ENCODE measurements around the gene EXOSC2. TPM values are rescaled to one million over a fixed set of nuclear protein-coding genes. Genes with fewer than 3 reads are reported as not detected.

EXOSC2 gene
- total and polyA plus RNA-seq, 2 of the 8 experiments (the other 6 are each of a cell fraction or from before 2014, with no cell fraction given), result 47.8 to 93.6 TPM

- Histone ChIP-seq H3K9ac (replicated peaks in 1 of 4; ENCODE audit: extremely low read depth in 1 of 4, low read depth in 3 of 4, low read length in 3 of 4) (no peak overlapping the region), H3K36me3 (ENCODE audit: control insufficient read depth in 2 of 4, insufficient read depth in 4 of 4, low read length in 3 of 4) (no peaks in the 10 kb centered on the region; a peak in 1 of 8 replicates), H3K4me3 (ENCODE audit: extremely low read depth in 1 of 4, insufficient read depth in 2 of 4, low read depth in 3 of 4, low read length in 4 of 4) (no peak overlapping the region), H3K79me1 (ENCODE audit: low read depth, low read length) (peaks cover 9% of the 10 kb centered on the region), H3K23me2 (ENCODE audit: low read depth, low read length) (peaks cover 2% of the 10 kb centered on the region), H3K4ac (replicated peaks; ENCODE audit: insufficient read length, low read depth, low read length) (no peak overlapping the region), H4K91ac (replicated peaks; ENCODE audit: insufficient read length, low read length) (no peak overlapping the region), H3K79me2 (ENCODE audit: control insufficient read depth in 1 of 2, insufficient read depth in 2 of 2, low read length in 2 of 2) (peaks cover 0 to 84% of the 10 kb centered on the region in 2 experiments; a peak in 3 of 4 replicates), H2BK15ac (ENCODE audit: low read length) (no peak overlapping the region), H3K18ac (ENCODE audit: extremely low read depth, low read length) (no peak overlapping the region), H3K56ac (replicated peaks; ENCODE audit: insufficient read length, low read depth, low read length) (no peak overlapping the region), H4K20me1 (replicated peaks in 1 of 2; ENCODE audit: control insufficient read depth in 1 of 2, insufficient read depth in 2 of 2, low read length in 2 of 2) (peaks cover 0 to 20% of the 10 kb centered on the region in 2 experiments), H4K5ac (ENCODE audit: insufficient read length, low read depth, low read length) (no peak overlapping the region), H3K9me3 (ENCODE audit: insufficient read depth in 2 of 2, low read depth in 1 of 2, low read length in 1 of 2) (no peaks in the 10 kb centered on the region), H2AFZ (ENCODE audit: low read length) (no peak overlapping the region), H3K27me3 (replicated peaks in 1 of 4; ENCODE audit: control insufficient read depth in 3 of 4, extremely low read depth in 1 of 4, insufficient read depth in 3 of 4, low read length in 3 of 4) (no peaks in the 10 kb centered on the region), H2BK120ac (replicated peaks; ENCODE audit: low read depth, low read length) (no peak overlapping the region), H3K4me1 (replicated peaks in 1 of 4; ENCODE audit: control insufficient read depth in 3 of 4, insufficient read depth in 4 of 4, low read length in 3 of 4) (peaks cover 2 to 9% (median 3%) of the 10 kb centered on the region in 4 experiments; a peak in 4 of 7 replicates), H2BK5ac (ENCODE audit: low read depth, low read length) (no peak overlapping the region), H2BK12ac (ENCODE audit: low read depth, low read length) (no peak overlapping the region), H3K4me2 (ENCODE audit: insufficient read depth in 1 of 2, low read depth in 2 of 2, low read length in 2 of 2) (no peak overlapping the region), H3K23ac (ENCODE audit: insufficient read length) (no peak overlapping the region), H2AK5ac (ENCODE audit: low read depth, low read length) (no peak overlapping the region), H3K14ac (ENCODE audit: insufficient read length) (no peak overlapping the region), H2BK20ac (ENCODE audit: low read length) (no peak overlapping the region), H3K27ac (ENCODE audit: low read depth, low read length) (no peak overlapping the region), H4K8ac (ENCODE audit: extremely low read depth, insufficient read depth, low read length) (no peak overlapping the region)
- DNase-seq (ENCODE audit: low read depth in 1 of 2, low spot score in 2 of 2), result no peak
- 93% methylated on average over 3 of the region's 3 CpGs; no CpG with 5 or more reads in 1 of the 2 experiments for WGBS, 2 experiments (ENCODE audit: extremely low coverage in 1 of 2, insufficient coverage in 1 of 2, insufficient read length in 1 of 2, insufficient replicate concordance in 2 of 2, low coverage in 1 of 2, low lambda C conversion rate in 2 of 2, missing lambda C conversion rate in 1 of 2)
- TF ChIP-seq KDM4A (IDR thresholded peaks at IDR 0.05; ENCODE audit: low read depth, low read length, severe bottlenecking), result no peak
- no peak for TF ChIP-seq POLR2AphosphoS5 (IDR thresholded peaks at IDR 0.05; ENCODE audit: low read depth, low read length)
- no peak for TF ChIP-seq JUND (IDR thresholded peaks at IDR 0.05; ENCODE audit: low read length)
- no peak for TF ChIP-seq MAFK (IDR thresholded peaks at IDR 0.05; ENCODE audit: low read depth, low read length)
- no peak for TF ChIP-seq PHF8 (conservative IDR thresholded peaks at IDR 0.05; ENCODE audit: low read depth, low read length)
- TF ChIP-seq ATF2 (IDR thresholded peaks at IDR 0.05; ENCODE audit: low read length), result no peak
- no peak for TF ChIP-seq GABPA (IDR thresholded peaks at IDR 0.05; ENCODE audit: borderline replicate concordance, insufficient read depth, low read length)
- no peak for TF ChIP-seq NRF1 (IDR thresholded peaks at IDR 0.05; ENCODE audit: low read depth, low read length)
- TF ChIP-seq HDAC2 (IDR thresholded peaks at IDR 0.05; ENCODE audit: borderline replicate concordance in 1 of 2, low read depth in 2 of 2, low read length in 2 of 2), result no peak
- TF ChIP-seq ZNF274 (IDR thresholded peaks at IDR 0.05; ENCODE audit: borderline replicate concordance, extremely low read depth, low read length), result no peak
- POLR2A ChIA-PET (ENCODE audit: partially characterized antibody), result interaction anchor here (0.9 kb wide), 1 partner anchor 101 kb away, joined by 3 read pairs; no protein-coding TSS in a partner anchor
- no peak for FAIRE-seq
- CTCF ChIA-PET (ENCODE audit: partially characterized antibody), result interaction anchor here (0.6 to 2.3 kb wide), 6 partner anchors 36 to 148 kb away, joined by 3 to 12 read pairs (median 4); no protein-coding TSS in a partner anchor
Measured at GRCh38 chr9:130718562-130718961, 25.0 kb downstream of the EXOSC2 start.

All from H1 (cell line).